ENCODE measurements around the gene OTUD3.
"Not testable (repeated sequence)": the region's sequence is repeated elsewhere in the genome, so short reads cannot be mapped to it uniquely, and the experiment has no call there.

GRCh38 chr1:19849307-19849706, 32.9 kb upstream of the OTUD3 start:
- not testable (repeated sequence) for TF ChIP-seq POLR2AphosphoS5 (IDR thresholded peaks at IDR 0.05); POLR2A (IDR thresholded peaks at IDR 0.05; ENCODE audit: low read depth); CTCF (IDR thresholded peaks at IDR 0.05)
